Lung (tissue), 12 donors: ENCODE measurements around the gene CIDEB. TPM values are rescaled to one million over a fixed set of nuclear protein-coding genes. Genes with fewer than 3 reads are reported as not detected.

ENCODE experiments used
- ATAC-seq: fragments of 200-7000 bp; cut with Tn5 transposase; one replicate; pipeline ENCODE4 v1.9.1; 2020; ENCODE audit warnings: moderate number of reproducible peaks; ENCODE audit not compliant: insufficient read depth, low FRiP score
- DNase-seq, 3 donors: peaks; one replicate each; pipeline ENCODE4 v3.0.0-alpha.2; 2013 to 2017
- H3K27ac ChIP-seq, 2 donors: one replicate each; pipeline ENCODE4 v1.5.1; 2013; ENCODE audit warnings: mild to moderate bottlenecking in 2 of 2, moderate library complexity in 2 of 2, control low read depth in 1 of 2, inconsistent platforms in 1 of 2, low read depth in 1 of 2, low read length in 1 of 2
- H3K27me3 ChIP-seq, 3 donors: one replicate each; pipeline ENCODE4 v1.5.1; 2013; ENCODE audit warnings: low read length in 2 of 3; ENCODE audit not compliant: control insufficient read depth in 3 of 3, insufficient read depth in 3 of 3
- H3K36me3 ChIP-seq, 4 donors: one replicate each; pipeline ENCODE4 v1.5.1; 2013; ENCODE audit warnings: low read length in 4 of 4, mild to moderate bottlenecking in 1 of 4, moderate library complexity in 1 of 4; ENCODE audit not compliant: control insufficient read depth in 4 of 4, insufficient read depth in 4 of 4
- H3K4me1 ChIP-seq, 5 donors: one replicate each; pipeline ENCODE4 v1.5.1; 2013; ENCODE audit warnings: low read length in 5 of 5, mild to moderate bottlenecking in 2 of 5, moderate library complexity in 1 of 5; ENCODE audit not compliant: control insufficient read depth in 5 of 5, insufficient read depth in 5 of 5
- H3K4me3 ChIP-seq: one replicate; pipeline ENCODE4 v1.5.1; 2013; ENCODE audit warnings: mild to moderate bottlenecking, control low read depth, moderate library complexity
- H3K9ac ChIP-seq, 2 donors: one replicate each; pipeline ENCODE4 v1.5.1; 2013; ENCODE audit warnings: low read length in 2 of 2, control low read depth in 1 of 2; ENCODE audit not compliant: insufficient read depth in 1 of 2
- H3K9me3 ChIP-seq, 4 donors: one replicate each; pipeline ENCODE4 v1.5.1; 2013; ENCODE audit warnings: low read length in 3 of 4, mild to moderate bottlenecking in 1 of 4, moderate library complexity in 1 of 4; ENCODE audit not compliant: control insufficient read depth in 4 of 4, insufficient read depth in 3 of 4
- CTCF ChIP-seq: IDR thresholded peaks from 2 replicates; pipeline ENCODE4 v1.5.1; 2012; ENCODE audit warnings: mild to moderate bottlenecking; ENCODE audit errors: control extremely low read depth, extremely low read depth
- WGBS, 2 donors: extraction: QIAGEN DNeasy Blood & Tissue Kit; methylation state at CpG; one replicate each; pipeline ENCODE4 v1.1.7; 2013; 5-methylcytosine and 5-hydroxymethylcytosine counted together
- polyA plus RNA-seq, 2 donors: library from polyadenylated mRNA; stranded (reverse); fragments of 200-250 nt; gene quantifications; one replicate each; pipeline ENCODE4 v1.2.1, GENCODE V29; 2013
- total RNA-seq, 2 donors: library from RNA; depleted of rRNA in 1 of 2; stranded (reverse); fragments of >200 nt in 1 of 2; gene quantifications; one replicate each; pipeline ENCODE4 v1.2.1, GENCODE V29; 2014 to 2021
- donor health status: control.
- donor health status: control.
- donor health status: Bipolar disorder and iron deficiency.
- donor health status: healthy.
- donor health status: DM: yes; HTN: yes; CAD: no.

Gene CIDEB
- total and polyA plus RNA-seq, 4 donors, result 8.3 to 19.7 (median 14.2) TPM

- H3K9me3 ChIP-seq, result no peaks in the 10 kb centered on the region
- ATAC-seq, result peak; percentile 2
- H3K36me3 ChIP-seq, result peaks cover 1 to 34% (median 26%) of the 10 kb centered on the region in 4 donors
- no peak for DNase-seq
- no peak for TF ChIP-seq CTCF
- 41% methylated on average over 7 of the region's 7 CpGs for WGBS, 2 donors
- peaks cover 2 to 19% (median 13%) of the 10 kb centered on the region in 5 donors for H3K4me1 ChIP-seq
- H3K9ac ChIP-seq, result peak overlapping the region; percentile 79 to 93
- no peaks in the 10 kb centered on the region for H3K27me3 ChIP-seq
- H3K4me3 ChIP-seq, result peak overlapping the region; percentile 80
- H3K27ac ChIP-seq, result peak overlapping the region; percentile 37 to 88
Measured at GRCh38 chr14:24298892-24299254, 8.9 kb downstream of the CIDEB start.

- DNase-seq, result no peak
- Histone ChIP-seq H3K4me1 (peaks cover 2 to 19% (median 13%) of the 10 kb centered on the region in 5 donors), H3K9ac (no peak overlapping the region), H3K36me3 (peaks cover 0 to 22% (median 16%) of the 10 kb centered on the region in 4 donors), H3K4me3 (no peak overlapping the region), H3K27ac (peak overlapping the region in 1 of 2 donors; percentile 28), H3K27me3 (no peaks in the 10 kb centered on the region), H3K9me3 (no peaks in the 10 kb centered on the region)
- TF ChIP-seq CTCF, result peak; percentile 7
- WGBS, 2 donors, result 46 to 49% methylated on average over 5 of the region's 5 CpGs
- ATAC-seq, result no peak
Measured at GRCh38 chr14:24297190-24297964, 10.4 kb downstream of the CIDEB start.

- Histone ChIP-seq H3K9me3 (no peaks in the 10 kb centered on the region), H3K4me1 (peaks cover 2 to 19% (median 13%) of the 10 kb centered on the region in 5 donors), H3K9ac (no peak overlapping the region), H3K36me3 (peaks cover 0 to 21% (median 16%) of the 10 kb centered on the region in 4 donors), H3K27ac (peak overlapping the region in 1 of 2 donors; percentile 57), H3K4me3 (no peak overlapping the region), H3K27me3 (no peaks in the 10 kb centered on the region)
- 68 to 76% methylated on average over 12 of the region's 12 CpGs for WGBS, 2 donors
- peak; percentile 67 for TF ChIP-seq CTCF
- peak; percentile 67 to 77 (median 71) for DNase-seq
- peak; percentile 56 for ATAC-seq
Measured at GRCh38 chr14:24296341-24297157, 11.2 kb downstream of the CIDEB start.
